ENCODE measurements around the gene PARP11.

The PARP11 gene

DNA sequence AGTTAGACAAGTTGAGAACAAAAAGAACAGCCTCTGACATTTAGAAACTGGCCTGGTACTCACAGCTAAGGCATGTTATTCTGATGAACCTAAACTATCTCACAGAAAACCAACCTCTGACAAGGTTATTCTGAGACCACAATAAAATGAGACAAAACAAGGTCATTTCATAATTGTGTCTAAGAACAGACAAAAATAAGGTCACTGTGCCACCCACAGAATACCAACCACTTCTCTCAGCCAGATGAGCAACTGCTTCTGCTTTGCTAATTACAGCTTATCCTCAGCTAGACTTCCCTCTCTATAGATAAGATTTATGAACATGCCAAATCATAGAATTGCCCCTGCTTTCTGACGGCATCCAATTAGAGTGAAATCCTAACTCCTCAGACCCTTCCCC is 68.1 kb downstream of the PARP11 start:
- Histone ChIP-seq H3K4me3 (no peak overlapping the region), H3K9me3 (ENCODE audit: low read depth, low read length) (no peaks in the 10 kb centered on the region), H3K27ac (no peak overlapping the region), H3K9ac (ENCODE audit: insufficient read length) (no peak overlapping the region), H3K36me3 (ENCODE audit: insufficient read depth, low read length) (no peaks in the 10 kb centered on the region)
- TF ChIP-seq EZH2 (IDR thresholded peaks at IDR 0.05) (no peak), POLR2AphosphoS5 (IDR thresholded peaks at IDR 0.05; ENCODE audit: borderline replicate concordance, low read depth, low read length) (no peak), FOXP2 (optimal IDR thresholded peaks at IDR 0.05; ENCODE audit: control extremely low read depth, extremely low read length, insufficient read depth) (no peak)
- DNase-seq (ENCODE audit: low read depth, low spot score) = no peak

GRCh38 chr12:3803865-3804472 is 69.2 kb downstream of the PARP11 start:
- Histone ChIP-seq H3K36me3 (ENCODE audit: insufficient read depth, low read length) (no peaks in the 10 kb centered on the region), H3K9ac (ENCODE audit: insufficient read length) (no peak overlapping the region), H3K4me3 (no peak overlapping the region), H3K27ac (no peak overlapping the region), H3K9me3 (ENCODE audit: low read depth, low read length) (no peaks in the 10 kb centered on the region)
- no peak for TF ChIP-seq POLR2AphosphoS5 (IDR thresholded peaks at IDR 0.05; ENCODE audit: borderline replicate concordance, low read depth, low read length)
- TF ChIP-seq FOXP2 (optimal IDR thresholded peaks at IDR 0.05; ENCODE audit: control extremely low read depth, extremely low read length, insufficient read depth) = no peak
- TF ChIP-seq EZH2 (IDR thresholded peaks at IDR 0.05) = no peak
- peak; percentile 62 for DNase-seq (ENCODE audit: low read depth, low spot score)

DNA sequence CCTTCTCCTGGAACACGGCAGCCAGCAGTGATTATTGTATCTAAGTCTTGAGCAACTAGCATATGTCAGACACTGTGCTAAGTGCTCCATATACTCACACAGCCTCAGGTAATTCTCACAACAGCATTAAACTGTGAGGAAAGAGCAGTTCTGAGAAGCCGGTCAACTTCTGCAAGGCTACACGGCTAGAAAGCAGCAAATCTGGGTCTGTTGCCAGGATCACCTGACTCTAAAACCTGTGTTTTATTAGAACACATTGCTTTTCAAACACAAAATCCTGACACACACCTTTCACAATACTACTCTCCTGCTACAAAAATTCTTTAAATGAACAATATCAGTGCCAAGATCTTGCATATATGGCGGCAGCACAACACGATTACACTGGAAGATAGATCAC is 70.5 kb downstream of the PARP11 start:
- H3K9ac ChIP-seq (ENCODE audit: insufficient read length) = no peak overlapping the region
- no peak overlapping the region for H3K27ac ChIP-seq
- no peak overlapping the region for H3K4me3 ChIP-seq
- H3K9me3 ChIP-seq (ENCODE audit: low read depth, low read length) = no peaks in the 10 kb centered on the region
- DNase-seq (ENCODE audit: low read depth, low spot score) = no peak
- H3K36me3 ChIP-seq (ENCODE audit: insufficient read depth, low read length) = no peaks in the 10 kb centered on the region
- TF ChIP-seq FOXP2 (optimal IDR thresholded peaks at IDR 0.05; ENCODE audit: control extremely low read depth, extremely low read length, insufficient read depth) (no peak), POLR2AphosphoS5 (IDR thresholded peaks at IDR 0.05; ENCODE audit: borderline replicate concordance, low read depth, low read length) (no peak), EZH2 (IDR thresholded peaks at IDR 0.05) (no peak)

GRCh38 chr12:3797531-3798048 is 75.6 kb downstream of the PARP11 start:
- Histone ChIP-seq H3K9ac (ENCODE audit: insufficient read length) (no peak overlapping the region), H3K4me3 (no peak overlapping the region), H3K9me3 (ENCODE audit: low read depth, low read length) (no peaks in the 10 kb centered on the region), H3K36me3 (ENCODE audit: insufficient read depth, low read length) (no peaks in the 10 kb centered on the region), H3K27ac (no peak overlapping the region)
- TF ChIP-seq EZH2 (IDR thresholded peaks at IDR 0.05) = no peak
- TF ChIP-seq FOXP2 (optimal IDR thresholded peaks at IDR 0.05; ENCODE audit: control extremely low read depth, extremely low read length, insufficient read depth) = no peak
- no peak for TF ChIP-seq POLR2AphosphoS5 (IDR thresholded peaks at IDR 0.05; ENCODE audit: borderline replicate concordance, low read depth, low read length)
- no peak for DNase-seq (ENCODE audit: low read depth, low spot score)

DNA sequence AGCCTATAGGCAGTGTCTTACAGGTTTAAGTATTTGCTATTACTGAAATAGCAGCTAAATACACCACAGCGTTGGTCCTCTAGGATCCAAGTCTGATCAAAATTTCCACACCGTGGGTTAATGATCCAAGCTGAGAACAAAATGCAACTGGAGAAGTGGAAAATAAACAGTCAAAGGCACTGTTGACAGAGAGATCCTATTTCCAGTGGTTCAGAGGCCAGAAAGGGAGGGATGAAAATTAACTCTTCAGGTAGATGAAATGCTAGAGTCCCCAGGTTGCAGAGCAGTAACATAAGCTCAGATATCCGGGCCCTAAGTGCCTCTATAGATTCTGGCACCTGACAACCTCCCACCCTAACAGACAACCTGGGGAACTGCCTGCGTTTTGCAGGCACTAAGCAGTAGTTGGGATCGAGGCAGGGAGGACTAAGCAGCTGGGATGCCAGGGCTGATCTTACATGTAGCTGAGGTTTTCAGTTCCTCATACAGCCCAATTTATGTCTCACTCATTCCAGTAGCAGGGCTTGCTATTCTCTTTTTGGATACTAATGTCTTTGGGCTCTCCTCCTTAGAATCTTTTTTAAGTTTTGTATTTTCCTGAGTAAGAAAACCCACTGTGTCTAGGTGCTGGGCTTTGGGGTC is 77.6 kb downstream of the PARP11 start:
- H3K36me3 ChIP-seq (ENCODE audit: insufficient read depth, low read length) = no peaks in the 10 kb centered on the region
- DNase-seq (ENCODE audit: low read depth, low spot score) = no peak

DNA sequence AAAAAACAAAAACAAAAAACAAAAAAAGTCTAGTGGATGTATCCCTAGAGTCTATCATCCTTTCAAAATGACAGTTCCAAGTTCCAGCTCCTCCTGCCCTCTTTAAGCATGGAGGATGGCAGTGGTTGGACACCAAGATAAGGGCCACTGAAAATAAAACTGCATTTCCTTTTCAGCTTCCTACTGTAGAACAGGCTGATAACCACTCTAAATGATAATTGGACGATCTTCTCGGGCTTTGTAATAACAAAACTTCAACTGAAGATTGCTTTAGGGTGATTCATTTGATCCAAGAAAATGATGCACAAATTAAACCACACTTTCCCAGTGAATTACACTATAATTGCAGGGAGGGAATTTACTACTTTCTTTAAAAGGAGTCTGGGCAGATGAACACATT is 78.1 kb downstream of the PARP11 start:
- no peak for DNase-seq (ENCODE audit: low read depth, low spot score)
- H3K9ac ChIP-seq (ENCODE audit: insufficient read length) = no peak overlapping the region
- H3K9me3 ChIP-seq (ENCODE audit: low read depth, low read length) = no peaks in the 10 kb centered on the region
- no peak overlapping the region for H3K27ac ChIP-seq
- no peaks in the 10 kb centered on the region for H3K36me3 ChIP-seq (ENCODE audit: insufficient read depth, low read length)
- H3K4me3 ChIP-seq = no peak overlapping the region
- TF ChIP-seq FOXP2 (optimal IDR thresholded peaks at IDR 0.05; ENCODE audit: control extremely low read depth, extremely low read length, insufficient read depth) = no peak
- TF ChIP-seq EZH2 (IDR thresholded peaks at IDR 0.05) = no peak
- no peak for TF ChIP-seq POLR2AphosphoS5 (IDR thresholded peaks at IDR 0.05; ENCODE audit: borderline replicate concordance, low read depth, low read length)

More for the DNA sequence above, 77.6 kb downstream of the PARP11 start:
- TF ChIP-seq FOXP2 (optimal IDR thresholded peaks at IDR 0.05; ENCODE audit: control extremely low read depth, extremely low read length, insufficient read depth) = no peak
- no peak for TF ChIP-seq POLR2AphosphoS5 (IDR thresholded peaks at IDR 0.05; ENCODE audit: borderline replicate concordance, low read depth, low read length)
- no peak for TF ChIP-seq EZH2 (IDR thresholded peaks at IDR 0.05)
- Histone ChIP-seq H3K9ac (ENCODE audit: insufficient read length) (no peak overlapping the region), H3K27ac (no peak overlapping the region), H3K4me3 (no peak overlapping the region), H3K9me3 (ENCODE audit: low read depth, low read length) (no peaks in the 10 kb centered on the region)

DNA sequence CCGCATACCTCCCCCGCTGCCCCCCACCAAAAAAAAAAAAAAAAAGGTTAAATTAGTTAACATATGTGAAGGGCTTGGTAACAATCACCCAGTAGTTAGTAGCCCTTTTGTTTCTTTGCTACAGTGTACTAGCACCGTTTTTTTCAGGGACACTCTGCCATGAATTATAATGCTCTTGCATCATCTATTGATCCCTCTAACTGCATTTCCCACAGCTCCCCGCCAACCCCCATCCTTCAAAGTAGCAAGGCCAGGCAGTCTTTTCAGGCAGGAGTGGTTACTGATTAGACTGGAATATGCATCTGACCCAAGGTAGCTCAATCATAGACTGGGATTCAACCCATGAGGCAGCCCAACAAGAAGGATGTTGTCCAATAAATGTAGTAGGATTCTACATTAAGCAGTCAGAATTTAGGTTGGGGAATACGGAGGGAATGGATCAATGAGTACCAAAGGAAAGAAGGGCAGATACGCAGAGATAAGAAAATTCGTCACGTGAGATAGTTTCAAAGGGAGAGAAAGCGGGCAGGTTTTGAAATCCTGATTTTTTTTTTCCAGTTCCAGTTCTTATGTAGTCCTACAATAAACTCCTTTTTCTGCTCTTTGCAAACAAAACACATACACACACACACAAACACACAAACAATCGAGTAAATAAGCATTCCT is 80.4 kb downstream of the PARP11 start:
- Histone ChIP-seq H3K9me3 (ENCODE audit: low read depth, low read length) (no peaks in the 10 kb centered on the region), H3K36me3 (ENCODE audit: insufficient read depth, low read length) (no peaks in the 10 kb centered on the region), H3K9ac (ENCODE audit: insufficient read length) (no peak overlapping the region), H3K27ac (no peak overlapping the region), H3K4me3 (no peak overlapping the region)
- no peak for TF ChIP-seq EZH2 (IDR thresholded peaks at IDR 0.05)
- TF ChIP-seq POLR2AphosphoS5 (IDR thresholded peaks at IDR 0.05; ENCODE audit: borderline replicate concordance, low read depth, low read length) = no peak
- no peak for DNase-seq (ENCODE audit: low read depth, low spot score)

- DNase-seq (ENCODE audit: low read depth, low spot score) = no peak
- H3K9ac ChIP-seq (ENCODE audit: insufficient read length) = no peak overlapping the region
- TF ChIP-seq EZH2 (IDR thresholded peaks at IDR 0.05) (no peak), FOXP2 (optimal IDR thresholded peaks at IDR 0.05; ENCODE audit: control extremely low read depth, extremely low read length, insufficient read depth) (no peak), POLR2AphosphoS5 (IDR thresholded peaks at IDR 0.05; ENCODE audit: borderline replicate concordance, low read depth, low read length) (no peak)
- H3K27ac ChIP-seq = no peak overlapping the region
- H3K9me3 ChIP-seq (ENCODE audit: low read depth, low read length) = no peaks in the 10 kb centered on the region
- no peaks in the 10 kb centered on the region for H3K36me3 ChIP-seq (ENCODE audit: insufficient read depth, low read length)
- H3K4me3 ChIP-seq = no peak overlapping the region
These were observed 81.8 kb downstream of the PARP11 start for GRCh38 chr12:3791256-3791874.
